Stimulated activated effector memory CD8-positive, alpha-beta T cell treated with anti-CD3 and anti-CD28 coated beads, Interleukin-12 subunit alpha, Interleukin-12 subunit beta, amount 100 ng/mL, for 72 hours (primary cell): ENCODE results near the gene ACTRT2.

Experiments used
- ATAC-seq: fragments of 150-1000 bp; cut with Tn5 transposase; 2 replicates; pipeline ENCODE4 v1.10.0; 2021
- DNase-seq, 2 donors: peaks; one replicate each; pipeline ENCODE4 v3.0.0; 2021 to 2022; ENCODE audit warnings: low spot score in 2 of 2
- H3K27ac Mint-ChIP-seq: one replicate; pipeline ENCODE4 v1.8.0; 2022; ENCODE audit warnings: mild to moderate bottlenecking, mixed read lengths
- H3K36me3 Mint-ChIP-seq: one replicate; pipeline ENCODE4 v1.8.0; 2022; ENCODE audit warnings: mild to moderate bottlenecking, mixed read lengths
- H3K4me1 Mint-ChIP-seq: one replicate; pipeline ENCODE4 v1.8.0; 2022; ENCODE audit warnings: mixed read lengths
- H3K4me3 Mint-ChIP-seq: one replicate; pipeline ENCODE4 v1.8.0; 2022; ENCODE audit warnings: mild to moderate bottlenecking, mixed read lengths
- H3K9me3 Mint-ChIP-seq: one replicate; pipeline ENCODE4 v1.8.0; 2022; ENCODE audit warnings: mixed read lengths

The ACTRT2 gene

GRCh38 chr1:3021233-3021671 lies at the start of gene ACTRT2:
Gene ACTRT2 (plus strand): TSS chr1:3021467. CDS start chr1:3021687, 220 bp downstream.
- H3K4me3 Mint-ChIP-seq: no peak within 1 kb of the TSS
- no peak for DNase-seq
- peak within 1 kb of the TSS; percentile 43 for H3K27ac Mint-ChIP-seq
- H3K4me1 Mint-ChIP-seq: no peaks in the 10 kb centered on the region
- no peak for ATAC-seq
- no peaks in the 10 kb centered on the region for H3K36me3 Mint-ChIP-seq
- H3K9me3 Mint-ChIP-seq: no peaks in the 10 kb centered on the region

GRCh38 chr1:2971609-2972008 lies 49.7 kb upstream of the ACTRT2 start:
- peaks cover 7% of the 10 kb centered on the region for H3K4me1 Mint-ChIP-seq
- no peak for DNase-seq
- ATAC-seq: no peak
- no peak overlapping the region for H3K4me3 Mint-ChIP-seq
- no peaks in the 10 kb centered on the region for H3K36me3 Mint-ChIP-seq
- no peak overlapping the region for H3K27ac Mint-ChIP-seq
- H3K9me3 Mint-ChIP-seq: no peaks in the 10 kb centered on the region

GRCh38 chr1:2972011-2972878 lies 49.0 kb upstream of the ACTRT2 start:
- ATAC-seq (no peak), DNase-seq (no peak)
- no peak overlapping the region for H3K4me3 Mint-ChIP-seq
- no peak overlapping the region for H3K27ac Mint-ChIP-seq
- peaks cover 7% of the 10 kb centered on the region for H3K4me1 Mint-ChIP-seq
- no peaks in the 10 kb centered on the region for H3K36me3 Mint-ChIP-seq
- no peaks in the 10 kb centered on the region for H3K9me3 Mint-ChIP-seq

- Mint-ChIP-seq H3K4me1 (peaks cover 7% of the 10 kb centered on the region), H3K36me3 (no peaks in the 10 kb centered on the region), H3K27ac (no peak overlapping the region), H3K4me3 (no peak overlapping the region), H3K9me3 (no peaks in the 10 kb centered on the region)
- no peak for DNase-seq
- ATAC-seq: no peak
Measured at GRCh38 chr1:2972879-2973575, 48.2 kb upstream of the ACTRT2 start.

- Mint-ChIP-seq H3K36me3 (no peaks in the 10 kb centered on the region), H3K4me3 (no peak overlapping the region), H3K9me3 (no peaks in the 10 kb centered on the region), H3K27ac (no peak overlapping the region), H3K4me1 (peaks cover 7% of the 10 kb centered on the region)
- ATAC-seq: peak; percentile 3
- no peak for DNase-seq
Measured at GRCh38 chr1:2973601-2974593, 47.4 kb upstream of the ACTRT2 start.

GRCh38 chr1:2974701-2975301 lies 46.5 kb upstream of the ACTRT2 start:
- no peak for ATAC-seq
- no peaks in the 10 kb centered on the region for H3K36me3 Mint-ChIP-seq
- no peaks in the 10 kb centered on the region for H3K9me3 Mint-ChIP-seq
- DNase-seq: no peak
- no peak overlapping the region for H3K4me3 Mint-ChIP-seq
- no peak overlapping the region for H3K27ac Mint-ChIP-seq
- H3K4me1 Mint-ChIP-seq: peaks cover 7% of the 10 kb centered on the region

- Mint-ChIP-seq H3K4me1 (peaks cover 7% of the 10 kb centered on the region), H3K36me3 (no peaks in the 10 kb centered on the region), H3K4me3 (no peak overlapping the region), H3K9me3 (no peaks in the 10 kb centered on the region), H3K27ac (no peak overlapping the region)
- DNase-seq (no peak), ATAC-seq (no peak)
Measured at GRCh38 chr1:2975466-2976179, 45.6 kb upstream of the ACTRT2 start.

- H3K36me3 Mint-ChIP-seq: no peaks in the 10 kb centered on the region
- no peaks in the 10 kb centered on the region for H3K9me3 Mint-ChIP-seq
- DNase-seq: no peak
- ATAC-seq: no peak
- peaks cover 7% of the 10 kb centered on the region for H3K4me1 Mint-ChIP-seq
- H3K4me3 Mint-ChIP-seq: no peak overlapping the region
- no peak overlapping the region for H3K27ac Mint-ChIP-seq
Measured at GRCh38 chr1:2976180-2976562, 45.1 kb upstream of the ACTRT2 start.

- ATAC-seq (no peak), DNase-seq (no peak)
- Mint-ChIP-seq H3K4me3 (no peak overlapping the region), H3K27ac (no peak overlapping the region), H3K4me1 (peaks cover 2% of the 10 kb centered on the region), H3K36me3 (no peaks in the 10 kb centered on the region), H3K9me3 (no peaks in the 10 kb centered on the region)
Measured at GRCh38 chr1:2977886-2978611, 43.2 kb upstream of the ACTRT2 start.

- no peaks in the 10 kb centered on the region for H3K36me3 Mint-ChIP-seq
- ATAC-seq (no peak), DNase-seq (no peak)
- H3K9me3 Mint-ChIP-seq: no peaks in the 10 kb centered on the region
- H3K4me3 Mint-ChIP-seq: no peak overlapping the region
- H3K4me1 Mint-ChIP-seq: no peaks in the 10 kb centered on the region
- H3K27ac Mint-ChIP-seq: no peak overlapping the region
Measured at GRCh38 chr1:2978691-2979190, 42.5 kb upstream of the ACTRT2 start.

- Mint-ChIP-seq H3K4me3 (no peak overlapping the region), H3K36me3 (no peaks in the 10 kb centered on the region), H3K9me3 (no peaks in the 10 kb centered on the region), H3K4me1 (no peaks in the 10 kb centered on the region), H3K27ac (no peak overlapping the region)
- DNase-seq: no peak
- peak; percentile 14 for ATAC-seq
Measured at GRCh38 chr1:2979191-2980072, 41.8 kb upstream of the ACTRT2 start.

GRCh38 chr1:2980073-2980791 lies 41.0 kb upstream of the ACTRT2 start:
- H3K36me3 Mint-ChIP-seq: no peaks in the 10 kb centered on the region
- H3K4me1 Mint-ChIP-seq: no peaks in the 10 kb centered on the region
- H3K9me3 Mint-ChIP-seq: no peaks in the 10 kb centered on the region

More at GRCh38 chr1:2980073-2980791, 41.0 kb upstream of the ACTRT2 start:
- no peak overlapping the region for H3K27ac Mint-ChIP-seq
- ATAC-seq (no peak), DNase-seq (no peak)
- no peak overlapping the region for H3K4me3 Mint-ChIP-seq
